Lower leg skin (tissue), 3 donors: ENCODE results near the gene C1orf216.

Experiments used
- CTCF ChIP-seq, 3 donors: fragments of 450-650 bp; IDR thresholded peaks; one replicate each; pipeline ENCODE4 v1.5.1; 2016; ENCODE audit warnings: antibody characterized with exemption in 3 of 3, mild to moderate bottlenecking in 3 of 3, moderate library complexity in 2 of 3
- POLR2A ChIP-seq, 2 donors: fragments of 450-650 bp; IDR thresholded peaks; one replicate each; pipeline ENCODE4 v1.6.1; 2016 to 2017; ENCODE audit warnings: antibody characterized with exemption in 2 of 2, mild to moderate bottlenecking in 1 of 2, moderate library complexity in 1 of 2

GRCh38 chr1:35666216-35666615 lies 52.5 kb downstream of the C1orf216 start:
- TF ChIP-seq CTCF (IDR thresholded peaks at IDR 0.05), result no peak
- TF ChIP-seq POLR2A (IDR thresholded peaks at IDR 0.05), result no peak
